H9 (cell line): ENCODE data around the gene COL27A1. TPM values are rescaled to one million over a fixed set of nuclear protein-coding genes. Genes with fewer than 3 reads are reported as not detected.

Source experiments
- DNase-seq: peaks from one replicate; pipeline ENCODE4 v3.0.0-alpha.2; 2017
- H2AFZ ChIP-seq: one replicate; pipeline ENCODE4 v1.6.1; 2013; ENCODE audit warnings: mild to moderate bottlenecking, low read length, control low read depth, moderate library complexity
- H2AK5ac ChIP-seq: 2 replicates; pipeline ENCODE4 v1.6.1; 2013; ENCODE audit warnings: low read length, control low read depth, mixed read lengths; ENCODE audit not compliant: insufficient read length
- H2BK120ac ChIP-seq: one replicate; pipeline ENCODE4 v1.6.1; 2013; ENCODE audit warnings: low read depth, mild to moderate bottlenecking, low read length, control low read depth, inconsistent platforms; ENCODE audit not compliant: poor library complexity, severe bottlenecking
- H2BK12ac ChIP-seq: 2 replicates; pipeline ENCODE4 v1.6.1; 2013; ENCODE audit warnings: low read length, control low read depth, mixed read lengths, low read depth; ENCODE audit not compliant: insufficient read length
- H2BK15ac ChIP-seq: 2 replicates; pipeline ENCODE4 v1.6.1; 2013; ENCODE audit warnings: low read depth, low read length, control low read depth
- H2BK20ac ChIP-seq: one replicate; pipeline ENCODE4 v1.6.1; 2013; ENCODE audit warnings: low read depth, mild to moderate bottlenecking, low read length, control low read depth, inconsistent platforms; ENCODE audit not compliant: poor library complexity, severe bottlenecking
- H2BK5ac ChIP-seq: 2 replicates; pipeline ENCODE4 v1.6.1; 2013; ENCODE audit warnings: low read length, control low read depth, mixed read lengths; ENCODE audit not compliant: insufficient read length
- H3K14ac ChIP-seq: 2 replicates; pipeline ENCODE4 v1.6.1; 2013; ENCODE audit warnings: low read length, control low read depth; ENCODE audit not compliant: insufficient read depth
- H3K18ac ChIP-seq: 2 replicates; pipeline ENCODE4 v1.6.1; 2013; ENCODE audit warnings: low read depth, mild to moderate bottlenecking, mixed read lengths, low read length, control low read depth; ENCODE audit not compliant: insufficient read length
- H3K23ac ChIP-seq: 2 replicates; pipeline ENCODE4 v1.6.1; 2013; ENCODE audit warnings: low read length, control low read depth, mixed read lengths, low read depth; ENCODE audit not compliant: insufficient read length
- H3K23me2 ChIP-seq: 2 replicates; pipeline ENCODE4 v1.6.1; 2013; ENCODE audit warnings: low read depth, mild to moderate bottlenecking, mixed read lengths, low read length, control low read depth; ENCODE audit not compliant: insufficient read length, poor library complexity, severe bottlenecking
- H3K27ac ChIP-seq: 2 replicates; pipeline ENCODE4 v1.5.1; 2013; ENCODE audit warnings: low read length, control low read depth, mixed read lengths, low read depth; ENCODE audit not compliant: insufficient read length
- H3K27me3 ChIP-seq: 2 replicates; pipeline ENCODE4 v1.6.1; 2013; ENCODE audit warnings: low read length, control low read depth, inconsistent platforms; ENCODE audit not compliant: insufficient read depth
- H3K4ac ChIP-seq: 2 replicates; pipeline ENCODE4 v1.6.1; 2013; ENCODE audit warnings: low read depth, mild to moderate bottlenecking, control low read depth, inconsistent platforms, low read length, moderate library complexity
- H3K4me1 ChIP-seq: 2 replicates; pipeline ENCODE4 v1.6.1; 2013; ENCODE audit warnings: low read length, control low read depth, inconsistent platforms; ENCODE audit not compliant: insufficient read depth
- H3K4me2 ChIP-seq: 2 replicates; pipeline ENCODE4 v1.6.1; 2013; ENCODE audit warnings: low read length, control low read depth, mixed read lengths; ENCODE audit not compliant: insufficient read length, insufficient read depth
- H3K56ac ChIP-seq: 2 replicates; pipeline ENCODE4 v1.6.1; 2013; ENCODE audit warnings: low read depth, mild to moderate bottlenecking, mixed read lengths, low read length, control low read depth; ENCODE audit not compliant: insufficient read length
- H3K79me1 ChIP-seq: 2 replicates; pipeline ENCODE4 v1.6.1; 2013; ENCODE audit warnings: low read depth, mild to moderate bottlenecking, moderate library complexity, low read length, control low read depth, inconsistent platforms; ENCODE audit not compliant: insufficient read depth, poor library complexity, severe bottlenecking
- H3K79me2 ChIP-seq: 2 replicates; pipeline ENCODE4 v1.6.1; 2013; ENCODE audit warnings: low read length, control low read depth, inconsistent platforms; ENCODE audit not compliant: insufficient read depth
- H3K9ac ChIP-seq: 2 replicates; pipeline ENCODE4 v1.6.1; 2013; ENCODE audit warnings: low read length, control low read depth, mixed read lengths; ENCODE audit not compliant: insufficient read length; ENCODE audit errors: extremely low read depth
- H3K9me3 ChIP-seq: one replicate; pipeline ENCODE4 v1.6.1; 2013; ENCODE audit warnings: low read depth, low read length, inconsistent platforms; ENCODE audit not compliant: control insufficient read depth
- H3T11ph ChIP-seq: one replicate; pipeline ENCODE4 v1.6.1; 2013; ENCODE audit warnings: mild to moderate bottlenecking, low read length, control low read depth, inconsistent platforms
- H4K20me1 ChIP-seq: one replicate; pipeline ENCODE4 v1.6.1; 2013; ENCODE audit not compliant: control insufficient read depth, insufficient read length, insufficient read depth
- H4K5ac ChIP-seq: 2 replicates; pipeline ENCODE4 v1.6.1; 2013; ENCODE audit warnings: low read depth, mild to moderate bottlenecking, mixed read lengths, low read length, control low read depth; ENCODE audit not compliant: insufficient read length
- H4K8ac ChIP-seq: replicated peaks from 2 replicates; pipeline ENCODE4 v1.6.1; 2013; ENCODE audit warnings: low read length, control low read depth, mixed read lengths, low read depth; ENCODE audit not compliant: insufficient read length
- H4K91ac ChIP-seq: 2 replicates; pipeline ENCODE4 v1.6.1; 2013; ENCODE audit warnings: low read depth, mild to moderate bottlenecking, moderate library complexity, mixed read lengths, low read length, control low read depth; ENCODE audit not compliant: insufficient read length
- H3K27ac Mint-ChIP-seq, 3 experiments: 2 replicates in 2 of 3; 3 replicates in 1 of 3; pipeline ENCODE4 v1.8.0; 2020 to 2021; ENCODE audit warnings: mixed read lengths in 3 of 3, mild to moderate bottlenecking in 1 of 3, moderate library complexity in 1 of 3
- H3K27me3 Mint-ChIP-seq: 2 replicates; pipeline ENCODE4 v1.8.0; 2021; ENCODE audit warnings: low read depth, mild to moderate bottlenecking, moderate library complexity, mixed read lengths
- H3K36me3 Mint-ChIP-seq, 3 experiments: 2 replicates in 2 of 3; 3 replicates in 1 of 3; pipeline ENCODE4 v1.8.0; 2020 to 2021; ENCODE audit warnings: low read depth in 3 of 3, mixed read lengths in 3 of 3; ENCODE audit not compliant: insufficient read depth in 1 of 3
- H3K4me1 Mint-ChIP-seq, 2 experiments: 2 replicates each; pipeline ENCODE4 v1.8.0; 2020; ENCODE audit warnings: mixed read lengths in 2 of 2
- H3K4me3 Mint-ChIP-seq, 2 experiments: 2 replicates in 1 of 2; 3 replicates in 1 of 2; pipeline ENCODE4 v1.8.0; 2020 to 2021; ENCODE audit warnings: mild to moderate bottlenecking in 2 of 2, mixed read lengths in 2 of 2, moderate library complexity in 1 of 2
- H3K9me3 Mint-ChIP-seq, 2 experiments: 2 replicates in 1 of 2; 3 replicates in 1 of 2; pipeline ENCODE4 v1.8.0; 2020; ENCODE audit warnings: mild to moderate bottlenecking in 2 of 2, mixed read lengths in 2 of 2, moderate library complexity in 1 of 2
- CTCF ChIP-seq: fragments of 200-600 bp; sonication (generic); conservative IDR thresholded peaks from 3 replicates; pipeline ENCODE4 v1.8.0; 2021; ENCODE audit warnings: antibody characterized with exemption, mild to moderate bottlenecking
- WGBS: extraction: QIAGEN DNeasy Blood & Tissue Kit; methylation state at CpG from one replicate; pipeline ENCODE4 v1.1.7; 2013; ENCODE audit warnings: missing lambda C conversion rate, low lambda C conversion rate, mixed read lengths; ENCODE audit not compliant: insufficient read length; ENCODE audit errors: extremely low coverage; 5-methylcytosine and 5-hydroxymethylcytosine counted together
- total RNA-seq: library from RNA; stranded (reverse); gene quantifications from 2 replicates; pipeline ENCODE4 v1.2.1, GENCODE V29; 2021

COL27A1 gene
- total RNA-seq, 1 experiment from 2014 or later, result 17.9 TPM

- Histone ChIP-seq H2AFZ (no peak overlapping the region), H3K4ac (no peak overlapping the region), H4K5ac (no peak overlapping the region), H4K20me1 (peaks cover 2% of the 10 kb centered on the region), H3K23me2 (no peaks in the 10 kb centered on the region), H3K23ac (no peak overlapping the region), H3K56ac (no peak overlapping the region), H2AK5ac (no peak overlapping the region), H3K27me3 (no peaks in the 10 kb centered on the region), H2BK20ac (no peak overlapping the region), H3T11ph (no peak overlapping the region), H2BK15ac (no peak overlapping the region), H3K9me3 (no peaks in the 10 kb centered on the region), H3K4me1 (no peaks in the 10 kb centered on the region), H4K8ac (no peak overlapping the region), H3K4me2 (no peak overlapping the region), H3K18ac (no peak overlapping the region), H4K91ac (no peak overlapping the region), H3K79me2 (no peaks in the 10 kb centered on the region; the same call in 1 of the 2 replicates), H2BK5ac (no peak overlapping the region), H2BK120ac (no peak overlapping the region), H2BK12ac (no peak overlapping the region), H3K79me1 (no peaks in the 10 kb centered on the region), H3K27ac (no peak overlapping the region), H3K9ac (no peak overlapping the region), H3K14ac (no peak overlapping the region)
- no CpG with 5 or more reads among the region's 2 CpGs for WGBS
- no peak for DNase-seq
- peaks cover 7 to 16% of the 10 kb centered on the region in 2 experiments; a peak in 4 of 5 replicates for H3K9me3 Mint-ChIP-seq
- H3K36me3 Mint-ChIP-seq, result peaks cover 9 to 15% (median 11%) of the 10 kb centered on the region in 3 experiments
- 0 out of 4 replicates have a peak, but pooled peaks cover 0 to 2% of the 10 kb centered on the region in 2 experiments for H3K4me1 Mint-ChIP-seq
- H3K4me3 Mint-ChIP-seq, result no peak overlapping the region
- H3K27me3 Mint-ChIP-seq, result no peaks in the 10 kb centered on the region
- no peak for TF ChIP-seq CTCF
- no peak overlapping the region for H3K27ac Mint-ChIP-seq
These were observed 34.7 kb downstream of the COL27A1 start for GRCh38 chr9:114189823-114190562.
